Measurements from ENCODE around the gene PCNT.

Gene PCNT

GRCh38 chr21:46385846-46386733, 62.1 kb downstream of the PCNT start:
- Histone ChIP-seq H3K4me3 (ENCODE audit: insufficient read depth, low read length, poor library complexity, severe bottlenecking) (no peak overlapping the region), H2AFZ (ENCODE audit: low read depth, low read length, severe bottlenecking) (no peak overlapping the region), H3K79me2 (ENCODE audit: insufficient read depth, low read length) (peaks cover 6% of the 10 kb centered on the region; the same call in 1 of the 2 replicates), H3F3A (ENCODE audit: insufficient read depth) (no peaks in the 10 kb centered on the region), H3K27me3 (ENCODE audit: low read length) (no peaks in the 10 kb centered on the region), H3K36me3 (ENCODE audit: low read length) (no peaks in the 10 kb centered on the region), H3K9ac (ENCODE audit: low read length) (no peak overlapping the region), H4K20me1 (ENCODE audit: low read depth, low read length) (no peaks in the 10 kb centered on the region), H3K27ac (ENCODE audit: low read depth, low read length) (no peak overlapping the region), H3K4me2 (ENCODE audit: low read depth, low read length, poor library complexity, severe bottlenecking) (no peak overlapping the region), H3K9me3 (ENCODE audit: insufficient read depth, low read length) (no peaks in the 10 kb centered on the region), H3K9me2 (replicated peaks; ENCODE audit: insufficient read depth, low read length) (no peaks in the 10 kb centered on the region)
- TF ChIP-seq EZH2phosphoT487 (conservative IDR thresholded peaks at IDR 0.05; ENCODE audit: low read length): no peak
- no peak for TF ChIP-seq CTCF (IDR thresholded peaks at IDR 0.05; ENCODE audit: insufficient read depth, low read length, poor library complexity, severe bottlenecking)

DNA sequence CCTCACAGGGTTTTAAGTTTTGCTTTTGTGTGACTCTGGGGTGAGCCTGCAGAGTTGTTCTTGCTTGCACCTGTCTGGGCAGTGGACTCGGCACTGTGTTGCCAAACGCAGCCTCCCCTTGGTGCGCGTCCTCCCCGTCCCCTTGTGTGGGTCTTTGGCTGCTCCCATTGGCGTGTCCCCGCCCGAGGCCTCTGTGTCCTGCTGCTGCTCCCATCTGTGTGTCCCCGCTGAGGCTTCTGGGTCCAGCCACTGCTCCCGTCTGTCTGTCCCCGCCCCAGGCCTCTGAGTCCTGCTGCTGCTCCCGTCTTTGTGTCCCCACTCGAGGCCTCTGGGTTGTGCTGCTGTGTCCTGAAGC, 62.8 kb downstream of the PCNT start:
- H3F3A ChIP-seq (ENCODE audit: insufficient read depth): no peaks in the 10 kb centered on the region
- no peak overlapping the region for H3K27ac ChIP-seq (ENCODE audit: low read depth, low read length)
- H3K27me3 ChIP-seq (ENCODE audit: low read length): no peaks in the 10 kb centered on the region
- no peak overlapping the region for H3K4me3 ChIP-seq (ENCODE audit: insufficient read depth, low read length, poor library complexity, severe bottlenecking)
- H3K36me3 ChIP-seq (ENCODE audit: low read length): no peaks in the 10 kb centered on the region
- no peak overlapping the region for H3K4me2 ChIP-seq (ENCODE audit: low read depth, low read length, poor library complexity, severe bottlenecking)
- no peak overlapping the region for H2AFZ ChIP-seq (ENCODE audit: low read depth, low read length, severe bottlenecking)
- no peaks in the 10 kb centered on the region for H3K9me2 ChIP-seq (replicated peaks; ENCODE audit: insufficient read depth, low read length)
- TF ChIP-seq EZH2phosphoT487 (conservative IDR thresholded peaks at IDR 0.05; ENCODE audit: low read length) (no peak), CTCF (IDR thresholded peaks at IDR 0.05; ENCODE audit: insufficient read depth, low read length, poor library complexity, severe bottlenecking) (no peak)
- no peaks in the 10 kb centered on the region for H4K20me1 ChIP-seq (ENCODE audit: low read depth, low read length)
- no peak overlapping the region for H3K9ac ChIP-seq (ENCODE audit: low read length)
- H3K79me2 ChIP-seq (ENCODE audit: insufficient read depth, low read length): peaks cover under 1% of the 10 kb centered on the region; the same call in 1 of the 2 replicates
- no peaks in the 10 kb centered on the region for H3K9me3 ChIP-seq (ENCODE audit: insufficient read depth, low read length)

- H3K9me2 ChIP-seq (replicated peaks; ENCODE audit: insufficient read depth, low read length): no peaks in the 10 kb centered on the region
- H3K79me2 ChIP-seq (ENCODE audit: insufficient read depth, low read length): no peaks in the 10 kb centered on the region; the same call in 1 of the 2 replicates
- H4K20me1 ChIP-seq (ENCODE audit: low read depth, low read length): no peaks in the 10 kb centered on the region
- H3K4me3 ChIP-seq (ENCODE audit: insufficient read depth, low read length, poor library complexity, severe bottlenecking): no peak overlapping the region
- H3K36me3 ChIP-seq (ENCODE audit: low read length): no peaks in the 10 kb centered on the region
- no peak overlapping the region for H3K27ac ChIP-seq (ENCODE audit: low read depth, low read length)
- no peak overlapping the region for H2AFZ ChIP-seq (ENCODE audit: low read depth, low read length, severe bottlenecking)
- no peak overlapping the region for H3K9ac ChIP-seq (ENCODE audit: low read length)
- H3F3A ChIP-seq (ENCODE audit: insufficient read depth): no peaks in the 10 kb centered on the region
- no peaks in the 10 kb centered on the region for H3K27me3 ChIP-seq (ENCODE audit: low read length)
- no peak overlapping the region for H3K4me2 ChIP-seq (ENCODE audit: low read depth, low read length, poor library complexity, severe bottlenecking)
- TF ChIP-seq CTCF (IDR thresholded peaks at IDR 0.05; ENCODE audit: insufficient read depth, low read length, poor library complexity, severe bottlenecking) (no peak), EZH2phosphoT487 (conservative IDR thresholded peaks at IDR 0.05; ENCODE audit: low read length) (no peak)
- no peaks in the 10 kb centered on the region for H3K9me3 ChIP-seq (ENCODE audit: insufficient read depth, low read length)
Measured at GRCh38 chr21:46388206-46388880, 64.4 kb downstream of the PCNT start.

Data from SU-DHL-6 (cell line).